Endothelial cell (in vitro differentiated cells): ENCODE results near the gene WDR76. TPM values are rescaled to one million over a fixed set of nuclear protein-coding genes. Genes with fewer than 3 reads are reported as not detected.

ENCODE experiments used
- DNase-seq: peaks from one replicate; pipeline ENCODE4 v3.0.0; 2021; ENCODE audit warnings: low spot score
- H3K27ac Mint-ChIP-seq: one replicate; pipeline ENCODE4 v1.8.0; 2021; ENCODE audit warnings: mixed read lengths, inconsistent platforms; ENCODE audit not compliant: unreplicated experiment
- H3K27me3 Mint-ChIP-seq: one replicate; pipeline ENCODE4 v1.8.0; 2021; ENCODE audit warnings: mild to moderate bottlenecking, moderate library complexity, mixed read lengths, inconsistent platforms; ENCODE audit not compliant: unreplicated experiment
- H3K36me3 Mint-ChIP-seq: one replicate; pipeline ENCODE4 v1.8.0; 2021; ENCODE audit warnings: mild to moderate bottlenecking, low read depth, mixed read lengths, inconsistent platforms; ENCODE audit not compliant: unreplicated experiment
- H3K4me1 Mint-ChIP-seq: one replicate; pipeline ENCODE4 v1.8.0; 2021; ENCODE audit warnings: mild to moderate bottlenecking, mixed read lengths, inconsistent platforms; ENCODE audit not compliant: unreplicated experiment
- H3K4me3 Mint-ChIP-seq: one replicate; pipeline ENCODE4 v1.8.0; 2021; ENCODE audit warnings: mild to moderate bottlenecking, mixed read lengths, inconsistent platforms; ENCODE audit not compliant: unreplicated experiment
- H3K9me3 Mint-ChIP-seq: one replicate; pipeline ENCODE4 v1.8.0; 2021; ENCODE audit warnings: mixed read lengths, inconsistent platforms; ENCODE audit not compliant: unreplicated experiment
- total RNA-seq: library from RNA; stranded (reverse); fragmentation: NEBNext Ultra II Directional; extraction: Animal tissue kit (Norgen Biotek cat#: 25700); gene quantifications from one replicate; pipeline ENCODE4 v1.2.1, GENCODE V29; 2021; ENCODE audit not compliant: unreplicated experiment
- TF ChIP-seq, protein P1 (sequence below): fragments of 200-600 bp; sonication (generic); IDR thresholded peaks from one replicate; pipeline ENCODE4 v1.5.0; 2021; ENCODE audit warnings: antibody characterized with exemption; ENCODE audit not compliant: unreplicated experiment

The WDR76 gene
- total RNA-seq, 1 donor from 2014 or later: 4.8 TPM

DNA sequence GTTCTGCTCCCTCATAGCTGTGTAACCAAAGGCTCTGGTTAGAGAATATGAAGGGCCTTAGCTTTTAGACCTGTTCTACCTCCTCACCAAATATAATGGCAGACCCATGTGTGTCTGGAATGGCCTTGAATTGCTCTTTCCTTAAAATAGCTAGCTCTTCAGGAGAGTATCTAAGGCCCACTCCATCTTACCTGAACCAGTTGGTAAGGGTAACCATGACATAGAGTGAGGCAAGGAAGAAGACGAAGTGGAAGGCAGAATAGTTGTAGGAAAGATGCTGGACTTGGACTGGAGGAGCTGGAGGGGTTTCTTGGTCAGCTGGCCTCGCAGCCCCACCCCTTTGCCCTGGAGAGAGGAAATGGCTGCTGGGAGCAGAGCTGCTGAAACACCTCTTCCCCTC lies 31.6 kb upstream of the WDR76 start:
- Mint-ChIP-seq H3K27me3 (peaks cover 29% of the 10 kb centered on the region), H3K27ac (no peak overlapping the region), H3K4me1 (peaks cover 47% of the 10 kb centered on the region), H3K36me3 (peaks cover 61% of the 10 kb centered on the region), H3K9me3 (no peaks in the 10 kb centered on the region), H3K4me3 (peak overlapping the region; percentile 72)
- TF ChIP-seq, protein P1, sequence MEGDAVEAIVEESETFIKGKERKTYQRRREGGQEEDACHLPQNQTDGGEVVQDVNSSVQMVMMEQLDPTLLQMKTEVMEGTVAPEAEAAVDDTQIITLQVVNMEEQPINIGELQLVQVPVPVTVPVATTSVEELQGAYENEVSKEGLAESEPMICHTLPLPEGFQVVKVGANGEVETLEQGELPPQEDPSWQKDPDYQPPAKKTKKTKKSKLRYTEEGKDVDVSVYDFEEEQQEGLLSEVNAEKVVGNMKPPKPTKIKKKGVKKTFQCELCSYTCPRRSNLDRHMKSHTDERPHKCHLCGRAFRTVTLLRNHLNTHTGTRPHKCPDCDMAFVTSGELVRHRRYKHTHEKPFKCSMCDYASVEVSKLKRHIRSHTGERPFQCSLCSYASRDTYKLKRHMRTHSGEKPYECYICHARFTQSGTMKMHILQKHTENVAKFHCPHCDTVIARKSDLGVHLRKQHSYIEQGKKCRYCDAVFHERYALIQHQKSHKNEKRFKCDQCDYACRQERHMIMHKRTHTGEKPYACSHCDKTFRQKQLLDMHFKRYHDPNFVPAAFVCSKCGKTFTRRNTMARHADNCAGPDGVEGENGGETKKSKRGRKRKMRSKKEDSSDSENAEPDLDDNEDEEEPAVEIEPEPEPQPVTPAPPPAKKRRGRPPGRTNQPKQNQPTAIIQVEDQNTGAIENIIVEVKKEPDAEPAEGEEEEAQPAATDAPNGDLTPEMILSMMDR: no peak
- no peak for DNase-seq

- peaks cover 32% of the 10 kb centered on the region for H3K27me3 Mint-ChIP-seq
- no peak for DNase-seq
- no peaks in the 10 kb centered on the region for H3K9me3 Mint-ChIP-seq
- H3K4me3 Mint-ChIP-seq: peak overlapping the region; percentile 72
- TF ChIP-seq, protein P1: no peak
- no peak overlapping the region for H3K27ac Mint-ChIP-seq
- peaks cover 63% of the 10 kb centered on the region for H3K36me3 Mint-ChIP-seq
- peaks cover 54% of the 10 kb centered on the region for H3K4me1 Mint-ChIP-seq
These were observed 30.8 kb upstream of the WDR76 start for GRCh38 chr15:43795997-43796396.

GRCh38 chr15:43796566-43796965 lies 30.2 kb upstream of the WDR76 start:
- peaks cover 56% of the 10 kb centered on the region for H3K4me1 Mint-ChIP-seq
- DNase-seq: no peak
- TF ChIP-seq, protein P1: no peak
- H3K4me3 Mint-ChIP-seq: peak overlapping the region; percentile 72
- peaks cover 29% of the 10 kb centered on the region for H3K27me3 Mint-ChIP-seq
- peak overlapping the region; percentile 52 for H3K27ac Mint-ChIP-seq
- H3K9me3 Mint-ChIP-seq: no peaks in the 10 kb centered on the region
- H3K36me3 Mint-ChIP-seq: peaks cover 63% of the 10 kb centered on the region

DNA sequence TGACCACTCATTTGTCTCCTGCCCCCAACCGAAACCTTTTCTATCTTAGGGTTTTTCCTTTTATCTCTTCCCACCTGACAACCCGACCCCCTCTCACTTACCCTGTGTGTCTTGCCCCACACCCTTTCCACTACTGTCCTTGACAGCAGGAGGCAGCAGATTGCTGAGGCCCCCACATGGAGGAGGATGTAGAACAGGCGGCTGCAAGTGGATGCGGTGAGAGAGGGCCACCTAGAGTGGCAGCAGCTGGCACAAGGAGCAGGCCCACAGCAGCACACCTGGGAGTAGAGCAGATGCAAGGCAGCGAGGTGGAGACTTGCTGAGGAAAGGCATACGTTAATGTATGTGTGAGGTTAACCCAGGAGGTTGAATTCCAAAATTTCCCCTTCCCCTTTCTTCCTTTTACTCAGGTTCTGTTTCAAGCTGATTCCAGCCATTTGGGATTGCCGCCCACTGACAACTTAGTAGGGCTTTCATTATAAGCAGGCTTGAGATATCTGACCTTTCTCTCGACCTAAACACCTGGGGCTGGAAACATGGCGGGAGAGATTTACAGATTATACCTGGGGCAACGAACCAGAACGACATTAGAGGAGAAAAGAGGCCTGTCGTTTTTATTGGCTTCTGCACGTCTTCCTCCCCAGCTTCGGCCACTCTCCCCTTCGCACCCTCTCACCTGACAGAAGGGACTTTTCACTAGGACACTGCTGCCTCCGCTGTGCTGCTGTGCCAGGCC lies 27.4 kb upstream of the WDR76 start:
- peak overlapping the region; percentile 100 for H3K4me3 Mint-ChIP-seq
- H3K4me1 Mint-ChIP-seq: peaks cover 37% of the 10 kb centered on the region
- TF ChIP-seq, protein P1: no peak
- H3K9me3 Mint-ChIP-seq: no peaks in the 10 kb centered on the region
- peaks cover 11% of the 10 kb centered on the region for H3K27me3 Mint-ChIP-seq
- DNase-seq: no peak
- peak overlapping the region; percentile 52 for H3K27ac Mint-ChIP-seq
- peaks cover 53% of the 10 kb centered on the region for H3K36me3 Mint-ChIP-seq

DNA sequence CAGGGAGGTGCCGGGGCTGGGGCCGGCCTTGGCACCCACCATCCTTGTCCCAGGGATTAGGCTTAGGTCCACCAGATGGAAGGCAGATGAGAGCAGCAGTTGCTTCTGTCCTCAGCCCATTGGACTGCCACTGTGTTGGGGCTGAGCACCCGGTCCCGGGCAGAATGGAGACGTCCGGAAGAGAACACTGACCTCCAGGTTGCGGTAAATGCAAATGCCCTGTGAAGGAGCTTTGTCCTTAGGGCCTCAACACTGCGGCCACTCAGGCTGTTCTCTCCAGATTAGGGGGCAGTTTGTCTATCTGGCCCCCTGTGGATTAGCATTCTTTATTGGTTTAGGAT lies 26.9 kb upstream of the WDR76 start, which contains the start of gene SERINC4:
SERINC4 (minus strand) TSS at position 276 of the 341 bp plus-strand sequence; CDS start at position 42, 234 bp downstream.
- no peak for DNase-seq
- Mint-ChIP-seq H3K27ac (peak within 1 kb of the TSS; percentile 96), H3K27me3 (peaks cover 11% of the 10 kb centered on the region), H3K9me3 (no peaks in the 10 kb centered on the region), H3K36me3 (peaks cover 50% of the 10 kb centered on the region), H3K4me1 (peaks cover 32% of the 10 kb centered on the region), H3K4me3 (peak within 1 kb of the TSS; percentile 100)
- TF ChIP-seq, protein P1: no peak
